Non-pigmented ciliary epithelial cell (primary cell): ENCODE data around the gene LY6G6C.
"Not testable (repeated sequence)": the region's sequence is repeated elsewhere in the genome, so short reads cannot be mapped to it uniquely, and the experiment has no call there.

Experiments
- DNase-seq: peaks from one replicate; pipeline ENCODE4 v3.0.0-alpha.2; 2010; ENCODE audit warnings: low read depth

Gene LY6G6C

DNA sequence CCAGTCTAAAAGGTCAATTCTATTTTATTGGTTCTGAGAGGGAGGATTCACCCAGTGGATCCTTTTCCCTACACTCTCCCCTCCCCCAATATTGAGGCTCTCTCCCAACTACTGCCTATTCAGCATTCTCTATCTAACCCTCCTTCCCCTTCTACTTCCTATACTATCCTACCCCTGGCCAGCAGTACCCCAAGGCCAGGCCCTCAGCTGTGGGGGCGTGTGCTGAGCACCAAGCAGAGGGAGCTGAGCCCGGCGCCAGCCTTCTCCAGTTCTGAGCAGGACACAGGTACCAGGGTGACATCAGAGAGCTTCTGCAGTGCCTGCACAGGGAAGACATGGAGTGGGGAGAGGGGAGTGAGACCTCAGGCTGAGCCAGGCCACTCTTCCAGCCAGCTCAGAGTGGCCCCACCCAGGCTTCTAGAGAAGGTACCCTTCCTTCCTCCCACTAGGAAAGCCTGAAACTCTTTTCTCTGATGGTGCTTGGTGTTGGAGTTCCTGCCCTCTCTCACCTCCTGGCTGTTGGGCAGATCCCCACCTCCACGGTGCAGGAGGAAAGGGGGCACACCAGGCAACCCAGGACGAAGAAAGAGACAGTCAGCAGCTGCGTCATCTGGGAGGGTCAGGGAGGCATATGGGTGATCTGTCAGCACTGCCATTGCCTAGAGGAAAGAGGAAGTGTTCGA is 5.6 kb upstream of the LY6G6C start:
- DNase-seq = no peak

DNA sequence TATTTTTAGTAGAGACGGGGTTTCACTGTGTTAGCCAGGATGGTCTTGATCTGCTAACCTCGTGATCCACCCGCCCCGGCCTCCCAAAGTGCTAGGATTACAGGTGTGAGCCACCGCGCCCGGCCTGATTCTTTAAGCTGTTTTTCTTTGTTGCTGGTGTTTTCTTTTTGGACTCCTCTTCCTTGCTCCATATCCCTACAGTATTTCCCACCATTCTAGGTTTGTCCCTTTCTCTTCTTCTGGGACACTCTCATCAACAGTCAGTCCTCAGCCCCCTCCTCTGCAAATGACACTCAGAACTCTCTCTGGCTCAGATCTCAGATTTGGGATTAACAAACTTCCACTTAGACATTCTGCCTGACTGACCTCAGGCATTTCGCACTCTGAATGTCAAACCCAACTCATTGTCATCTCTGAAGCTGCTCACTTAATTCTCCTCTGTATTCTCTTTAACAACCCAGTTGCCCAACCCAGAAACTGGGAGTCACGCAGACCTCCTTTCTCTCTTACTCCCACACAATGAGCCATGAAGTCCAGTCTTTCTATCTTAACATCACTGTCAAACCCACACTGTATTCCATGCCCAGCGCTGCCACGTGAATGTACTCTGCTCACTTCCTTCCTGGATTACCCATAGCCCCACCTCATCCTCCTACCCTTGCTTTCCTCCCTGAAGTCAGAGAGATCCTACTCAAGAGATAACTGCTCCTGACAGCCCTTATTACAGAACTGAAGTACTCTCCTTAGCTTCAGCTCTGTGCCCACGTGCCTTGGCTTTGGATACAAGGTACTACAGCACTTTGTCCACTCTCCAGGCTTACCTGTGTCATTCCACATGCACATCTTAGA is 4.2 kb upstream of the LY6G6C start:
- no peak for DNase-seq

- DNase-seq = no peak
Observed at GRCh38 chr6:31723980-31724691, 2.6 kb upstream of the LY6G6C start.

DNA sequence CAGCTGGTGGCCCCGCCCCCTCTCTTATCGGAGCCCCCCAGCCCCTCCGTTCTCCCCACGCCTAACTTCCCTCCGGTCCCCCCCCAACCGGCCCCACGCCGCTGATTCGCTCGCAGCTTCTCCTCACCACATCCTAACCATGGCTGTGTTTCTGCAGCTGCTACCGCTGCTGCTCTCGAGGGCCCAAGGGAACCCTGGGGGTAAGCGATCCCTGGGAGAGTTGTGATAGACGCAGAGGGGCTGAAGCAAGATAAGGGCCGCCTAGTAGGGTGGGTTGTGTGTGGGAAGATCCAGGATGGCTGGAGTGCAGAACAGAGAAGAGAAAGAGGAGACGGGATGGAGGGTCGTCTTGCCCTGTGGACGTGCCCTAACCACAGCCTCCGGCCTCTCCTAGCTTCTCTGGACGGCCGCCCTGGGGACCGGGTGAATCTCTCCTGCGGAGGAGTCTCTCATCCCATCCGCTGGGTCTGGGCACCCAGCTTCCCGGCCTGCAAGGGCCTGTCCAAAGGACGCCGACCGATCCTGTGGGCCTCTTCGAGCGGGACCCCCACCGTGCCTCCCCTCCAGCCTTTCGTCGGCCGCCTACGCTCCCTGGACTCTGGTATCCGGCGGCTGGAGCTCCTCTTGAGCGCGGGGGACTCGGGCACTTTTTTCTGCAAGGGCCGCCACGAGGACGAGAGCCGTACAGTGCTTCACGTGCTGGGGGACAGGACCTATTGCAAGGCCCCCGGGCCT is 1.9 kb upstream of the LY6G6C start, which contains the start of gene MPIG6B:
Gene MPIG6B, plus strand, starts transcription at position 129 of the 735 bp plus-strand sequence. Its CDS starts 11 bp downstream, at position 140.
- no peak for DNase-seq

GRCh38 chr6:31722173-31722572 is 627 bp upstream of the LY6G6C start:
- DNase-seq = no peak

DNA sequence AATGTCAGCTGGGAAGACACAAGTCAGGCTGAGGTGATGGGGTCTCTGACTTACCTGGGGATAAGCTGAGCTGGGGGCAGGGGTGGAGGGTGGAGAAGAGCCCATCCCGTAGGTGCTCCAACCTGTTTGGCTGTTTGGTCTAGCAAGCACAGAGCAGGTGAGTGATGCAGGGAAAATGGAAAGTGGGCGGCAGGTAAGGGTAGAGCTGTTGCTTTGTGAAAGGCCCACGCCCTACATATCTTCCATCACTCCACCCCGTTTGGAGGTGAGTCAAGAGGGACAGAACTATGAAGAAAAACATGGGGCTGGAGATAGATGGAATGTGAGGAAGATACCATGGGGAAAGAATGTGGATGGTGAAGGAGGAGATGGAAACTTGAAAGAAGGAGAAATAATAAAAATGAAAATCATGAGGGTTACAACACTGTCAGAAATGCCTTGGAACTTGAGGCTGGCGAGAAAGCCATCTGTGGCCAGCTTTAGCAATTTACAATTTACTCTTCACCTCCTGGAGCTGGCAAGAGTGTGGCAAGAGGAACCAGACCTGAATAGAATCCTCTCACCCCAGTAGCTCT is 1.3 kb downstream of the LY6G6C start:
- DNase-seq = no peak

DNA sequence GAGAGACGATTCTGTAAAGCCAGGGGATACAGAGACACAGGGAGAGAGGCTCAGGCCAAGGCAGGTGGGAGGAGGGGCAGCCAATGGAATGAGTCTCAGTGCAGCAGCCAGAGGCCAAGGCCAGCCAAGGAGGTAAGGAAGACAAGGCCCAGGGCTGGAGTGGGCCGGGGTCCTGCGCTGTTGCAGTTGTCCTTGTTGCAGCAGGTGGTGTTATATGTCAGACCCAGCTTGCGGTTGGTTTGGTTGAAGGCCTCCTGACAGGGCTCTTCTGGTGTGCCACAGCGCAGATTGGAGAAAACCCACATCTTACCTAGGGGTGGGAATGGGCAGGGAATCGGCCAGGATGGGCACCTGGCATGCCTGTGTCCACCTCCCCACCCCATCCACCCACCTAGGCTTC is 2.5 kb downstream of the LY6G6C start:
- DNase-seq = no peak

DNA sequence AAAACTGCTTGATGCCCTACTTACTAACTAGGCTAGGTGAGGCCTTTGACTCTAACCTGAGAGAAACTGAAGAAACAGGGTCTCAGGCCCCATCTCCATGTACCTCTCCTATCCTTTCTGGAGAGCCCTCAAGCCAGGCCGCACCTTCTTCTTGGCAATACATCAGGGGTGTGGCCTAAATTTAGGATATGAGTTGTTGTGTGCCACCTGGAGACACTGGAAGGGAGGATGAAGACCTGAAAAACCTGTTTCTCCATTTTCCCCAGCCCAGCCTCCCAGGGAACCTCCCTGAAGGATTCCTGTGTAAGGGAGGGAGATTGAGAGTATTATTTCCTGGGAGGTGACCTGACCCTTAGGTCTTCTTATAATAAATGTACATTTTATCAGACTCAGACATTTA is 3.3 kb downstream of the LY6G6C start:
- DNase-seq = no peak

DNA sequence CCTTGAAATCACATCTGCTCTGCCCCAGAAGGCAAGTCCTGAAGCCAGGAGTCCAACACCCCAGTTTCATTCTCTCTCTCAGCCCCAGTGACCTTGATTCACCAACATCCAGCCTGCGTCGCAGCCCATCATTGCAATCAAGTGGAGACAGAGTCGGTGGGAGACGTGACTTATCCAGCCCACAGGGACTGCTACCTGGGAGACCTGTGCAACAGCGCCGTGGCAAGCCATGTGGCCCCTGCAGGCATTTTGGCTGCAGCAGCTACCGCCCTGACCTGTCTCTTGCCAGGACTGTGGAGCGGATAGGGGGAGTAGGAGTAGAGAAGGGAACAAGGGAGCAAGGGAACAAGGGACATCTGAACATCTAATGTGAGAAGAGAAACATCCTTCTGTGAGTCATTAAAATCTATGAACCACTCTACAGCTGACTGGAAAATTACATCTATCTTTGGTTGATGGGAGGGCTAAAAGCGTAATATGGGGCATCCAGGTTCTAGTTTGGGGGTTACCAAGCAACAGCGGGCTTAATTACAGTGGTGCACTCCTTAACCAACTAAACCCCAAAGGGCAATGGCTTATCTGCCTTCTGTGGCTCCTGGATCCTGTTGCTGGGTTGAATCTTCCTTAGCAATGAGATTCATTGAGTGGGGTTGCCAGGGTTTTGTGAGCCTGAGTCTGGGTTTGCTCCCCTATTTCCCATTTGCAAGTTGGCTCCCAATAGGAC is 3.9 kb downstream of the LY6G6C start:
- DNase-seq = no peak

GRCh38 chr6:31715022-31715958 is 6.3 kb downstream of the LY6G6C start, which contains the start of gene LY6G6D:
Gene LY6G6D (plus strand): TSS chr6:31715348. CDS start chr6:31715356, 8 bp downstream.
- DNase-seq = no peak

GRCh38 chr6:31713991-31714684 is 7.4 kb downstream of the LY6G6C start:
- no peak for DNase-seq

- no peak for DNase-seq
Observed at GRCh38 chr6:31713465-31713864, 8.1 kb downstream of the LY6G6C start.

DNA sequence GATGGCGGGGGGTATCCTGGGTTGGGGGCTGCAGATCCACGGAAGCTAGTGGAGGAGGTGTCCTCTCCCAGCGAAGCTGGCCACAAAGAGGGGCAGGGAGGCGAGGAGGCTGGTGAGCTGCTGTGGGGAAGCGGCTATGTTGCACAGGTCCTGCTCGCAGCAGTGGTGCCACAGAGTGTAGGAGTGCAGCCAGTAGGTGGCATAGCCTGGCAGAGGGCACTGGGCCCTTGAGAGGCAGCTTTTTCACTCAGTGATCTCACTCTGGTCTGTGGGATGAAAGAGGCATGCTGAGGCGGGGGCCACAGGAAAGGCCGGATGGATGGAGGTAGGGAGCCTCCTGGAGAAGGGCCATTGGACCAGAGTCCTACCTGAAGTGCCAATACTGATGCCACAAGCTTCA is 9.2 kb downstream of the LY6G6C start:
- DNase-seq = no peak

DNA sequence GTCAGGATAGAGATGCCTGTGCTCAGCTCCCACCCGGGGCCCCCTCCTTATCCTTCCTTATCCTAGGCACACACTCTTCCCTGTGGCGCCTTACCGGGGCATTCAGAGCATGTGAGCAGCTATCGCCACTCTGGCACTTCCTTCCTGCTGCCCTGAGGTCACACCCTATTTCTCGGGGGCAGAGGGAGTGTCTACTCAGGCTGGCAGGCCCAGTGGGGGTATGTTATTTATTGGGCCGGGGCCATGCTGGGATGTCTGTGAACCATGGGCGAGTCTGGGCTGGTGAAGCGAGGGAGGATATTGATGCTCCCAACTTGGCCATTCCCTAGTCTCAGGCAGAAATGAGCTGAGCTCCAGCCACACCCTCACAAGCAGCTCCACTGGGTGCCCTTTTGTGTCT is 10.3 kb downstream of the LY6G6C start:
- DNase-seq = no peak

GRCh38 chr6:31710523-31711219 is 10.9 kb downstream of the LY6G6C start:
- no peak for DNase-seq

DNA sequence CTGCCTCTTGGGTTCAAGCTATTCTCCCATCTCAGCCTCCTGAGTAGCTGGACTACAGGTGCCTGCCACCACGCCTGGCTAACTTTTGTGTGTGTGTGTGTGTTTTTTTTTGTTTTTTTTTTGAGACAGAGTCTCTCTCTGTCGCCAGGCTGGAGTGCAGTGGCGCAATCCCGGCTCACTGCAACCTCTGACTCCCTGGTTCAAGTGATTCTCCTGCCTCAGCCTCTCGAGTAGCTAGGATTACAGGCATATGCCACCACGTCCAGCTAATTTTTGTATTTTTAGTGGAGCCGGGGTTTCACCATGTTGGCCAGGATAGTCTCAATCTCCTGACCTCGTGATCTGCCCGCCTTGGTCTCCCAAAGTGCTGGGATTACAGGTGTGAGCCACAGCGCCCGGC is 12.4 kb downstream of the LY6G6C start:
- DNase-seq = not testable (repeated sequence)

DNA sequence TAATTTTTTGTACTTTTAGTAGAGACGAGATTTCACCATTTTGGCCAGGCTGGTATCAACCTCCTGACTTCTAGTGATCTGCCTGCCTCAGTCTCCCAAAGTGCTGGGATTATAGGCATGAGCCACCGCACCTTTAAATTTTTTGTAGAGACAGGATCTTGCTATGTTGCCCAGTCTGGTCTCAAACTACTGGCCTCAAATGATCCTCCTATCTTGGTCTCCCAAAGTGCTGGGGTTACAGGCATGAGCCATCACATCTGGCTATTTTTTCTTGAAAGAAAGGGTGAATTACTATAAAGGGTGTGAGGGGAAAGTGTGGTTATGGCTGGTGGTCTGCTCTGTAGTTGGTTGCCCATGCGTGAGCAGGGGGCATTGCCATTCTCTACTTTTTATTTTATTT is 13.3 kb downstream of the LY6G6C start:
- DNase-seq = no peak

- no peak for DNase-seq
Observed at GRCh38 chr6:31707701-31708100, 13.8 kb downstream of the LY6G6C start.

- DNase-seq = no peak
Observed at GRCh38 chr6:31706599-31706998, 14.9 kb downstream of the LY6G6C start, which contains the start of gene LY6G6F. Gene LY6G6F (plus strand): TSS chr6:31706866. CDS start chr6:31706907, 41 bp downstream.
